Cardiac fibroblast (primary cell): ENCODE measurements around the gene ISOC2.

Experiments used
- DNase-seq, 2 donors: peaks; one replicate each; pipeline versions ENCODE4 v3.0.0 to v3.0.0-alpha.2; 2010; ENCODE audit warnings: low read depth in 2 of 2
- H3K4me3 ChIP-seq, 2 donors: replicated peaks in 1 of 2; 1 replicate in 1 of 2; 2 replicates in 1 of 2; pipeline ENCODE4 v1.5.1; 2011; ENCODE audit warnings: low read depth in 2 of 2, low read length in 2 of 2, mild to moderate bottlenecking in 2 of 2, moderate library complexity in 1 of 2
- TF ChIP-seq, protein P1 (sequence below): IDR thresholded peaks from one replicate; pipeline ENCODE4 v1.5.1; 2011; ENCODE audit warnings: low read depth, mild to moderate bottlenecking, low read length, inconsistent platforms

Gene ISOC2

DNA sequence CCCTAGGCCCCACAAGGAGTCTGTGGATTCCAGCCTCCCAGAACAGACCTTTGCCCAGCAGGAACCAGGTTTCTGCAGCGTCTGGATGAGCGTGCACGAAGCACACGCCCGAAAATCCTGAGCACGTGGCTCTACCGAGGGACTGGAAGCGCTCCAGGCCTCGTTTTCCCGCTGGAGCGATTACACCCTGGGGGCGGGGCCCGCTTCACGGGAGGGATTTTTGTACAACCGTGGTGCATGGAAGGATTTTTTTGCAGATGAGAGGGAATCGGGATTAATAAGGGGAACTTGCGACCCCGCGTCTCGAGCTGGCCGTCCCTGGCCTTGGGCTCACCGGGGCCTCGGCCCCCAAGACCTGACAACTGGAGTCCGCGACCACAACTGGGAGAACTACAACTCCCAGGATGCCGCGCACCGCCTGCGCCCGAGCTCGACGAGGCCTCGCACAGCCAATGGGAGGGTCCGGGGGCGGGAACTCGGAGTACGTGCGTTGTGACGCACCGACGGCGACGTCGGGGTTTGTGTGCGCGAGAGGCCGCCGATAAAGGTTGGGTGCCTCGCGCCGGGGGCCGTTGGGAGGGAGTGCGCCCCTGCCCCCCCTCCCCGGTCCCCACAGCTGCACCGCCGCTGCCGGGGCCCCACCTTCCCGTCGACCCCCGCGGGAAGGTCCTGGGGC lies 14.8 kb upstream of the ISOC2 start, which contains the start of gene ZNF628:
Gene ZNF628 (plus strand): TSS at position 518 of the 676 bp plus-strand sequence. CDS start 3,294 bp downstream, outside the sequence.
- H3K4me3 ChIP-seq, result peak within 1 kb of the TSS; percentile 53 to 66
- TF ChIP-seq, protein P1, sequence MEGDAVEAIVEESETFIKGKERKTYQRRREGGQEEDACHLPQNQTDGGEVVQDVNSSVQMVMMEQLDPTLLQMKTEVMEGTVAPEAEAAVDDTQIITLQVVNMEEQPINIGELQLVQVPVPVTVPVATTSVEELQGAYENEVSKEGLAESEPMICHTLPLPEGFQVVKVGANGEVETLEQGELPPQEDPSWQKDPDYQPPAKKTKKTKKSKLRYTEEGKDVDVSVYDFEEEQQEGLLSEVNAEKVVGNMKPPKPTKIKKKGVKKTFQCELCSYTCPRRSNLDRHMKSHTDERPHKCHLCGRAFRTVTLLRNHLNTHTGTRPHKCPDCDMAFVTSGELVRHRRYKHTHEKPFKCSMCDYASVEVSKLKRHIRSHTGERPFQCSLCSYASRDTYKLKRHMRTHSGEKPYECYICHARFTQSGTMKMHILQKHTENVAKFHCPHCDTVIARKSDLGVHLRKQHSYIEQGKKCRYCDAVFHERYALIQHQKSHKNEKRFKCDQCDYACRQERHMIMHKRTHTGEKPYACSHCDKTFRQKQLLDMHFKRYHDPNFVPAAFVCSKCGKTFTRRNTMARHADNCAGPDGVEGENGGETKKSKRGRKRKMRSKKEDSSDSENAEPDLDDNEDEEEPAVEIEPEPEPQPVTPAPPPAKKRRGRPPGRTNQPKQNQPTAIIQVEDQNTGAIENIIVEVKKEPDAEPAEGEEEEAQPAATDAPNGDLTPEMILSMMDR, result no peak
- DNase-seq, result peak; percentile 98

DNA sequence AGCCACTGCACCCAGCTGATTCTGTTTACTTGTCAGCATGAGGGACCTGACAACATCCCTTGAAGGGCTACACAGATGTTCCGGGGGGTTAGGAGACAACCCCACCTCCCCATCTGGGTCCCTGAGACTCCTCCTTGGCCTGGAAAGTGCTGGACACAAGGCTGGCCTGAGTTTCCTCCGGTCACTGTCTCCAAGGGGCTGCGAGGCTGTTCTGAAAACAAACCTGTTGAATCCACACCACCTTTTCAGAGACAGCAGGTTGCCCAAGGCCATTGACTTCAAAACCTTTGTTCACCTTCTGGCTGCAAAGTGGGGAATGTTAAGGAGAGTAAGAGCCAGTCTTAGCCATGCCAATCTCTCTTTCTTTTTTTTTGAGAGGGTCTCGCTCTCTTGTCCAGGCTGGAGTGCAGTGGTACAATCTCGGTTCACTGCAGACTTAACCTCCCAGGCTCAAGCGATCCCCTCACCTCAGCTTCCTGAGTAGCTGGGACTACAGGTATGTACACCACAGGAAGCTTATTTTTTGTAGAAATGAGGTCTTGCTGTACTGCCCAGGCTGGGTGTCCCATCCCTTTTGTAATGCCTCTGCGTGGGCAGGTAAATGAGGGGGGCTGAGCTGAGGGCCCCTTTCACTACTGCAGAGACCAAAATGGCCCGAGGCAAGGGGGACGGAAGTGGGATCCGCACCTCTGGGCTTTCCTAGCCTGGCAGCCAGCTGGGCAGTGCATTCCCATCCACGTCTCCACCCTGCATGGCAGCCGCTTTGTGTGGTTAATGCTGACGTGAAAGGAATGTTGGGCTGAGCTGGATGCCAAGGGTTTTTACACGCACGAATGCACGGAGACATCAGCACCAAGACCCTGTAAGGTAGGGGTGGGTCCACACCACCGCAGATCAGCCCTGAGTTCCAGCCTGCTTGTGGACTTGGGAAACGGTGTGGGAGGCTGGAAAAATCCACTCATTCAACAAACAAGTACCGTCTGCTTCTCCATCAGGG lies 13.1 kb upstream of the ISOC2 start:
- DNase-seq, result no peak
- TF ChIP-seq, protein P1, result no peak
- no peak overlapping the region for H3K4me3 ChIP-seq

DNA sequence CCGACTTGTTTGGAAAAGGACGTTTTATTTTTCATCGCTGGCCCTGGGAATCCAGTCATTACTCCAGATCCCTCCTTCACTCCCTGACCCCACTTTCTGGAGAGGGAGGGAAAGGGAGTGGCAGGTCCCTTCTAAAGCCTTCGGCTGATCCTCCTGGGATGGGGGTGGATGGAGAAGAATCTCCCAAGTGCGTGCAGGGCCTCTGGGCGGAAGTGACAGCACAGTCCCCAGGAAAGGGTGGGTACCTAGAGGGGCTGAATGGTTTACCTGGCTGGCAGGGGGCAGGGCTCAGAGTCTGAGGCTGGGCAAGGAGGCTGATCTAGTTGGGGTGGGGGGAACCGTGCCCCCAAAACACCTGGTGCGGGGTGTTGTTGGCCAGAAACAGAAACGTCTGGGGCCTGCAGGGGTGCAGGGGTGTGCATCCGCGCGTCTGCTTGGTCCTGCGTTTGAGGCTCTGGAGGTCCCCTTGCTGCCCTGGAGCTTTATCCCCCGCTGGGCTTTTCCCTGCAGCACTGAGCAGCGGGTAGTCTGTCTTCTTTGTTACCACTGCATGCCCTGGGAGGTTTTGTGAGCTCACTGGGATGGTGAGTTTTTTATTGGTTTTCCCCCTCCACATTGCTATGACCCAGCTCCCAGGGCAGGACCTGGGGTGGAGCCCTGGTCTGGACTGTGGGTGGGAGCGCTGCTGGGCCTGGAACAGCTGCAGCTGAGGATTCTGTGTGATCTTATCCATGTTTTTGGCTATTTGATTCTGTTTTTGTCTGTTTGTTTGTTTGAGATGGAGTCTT lies 12.0 kb upstream of the ISOC2 start:
- no peak for DNase-seq
- TF ChIP-seq, protein P1, result no peak
- H3K4me3 ChIP-seq, result no peak overlapping the region

DNA sequence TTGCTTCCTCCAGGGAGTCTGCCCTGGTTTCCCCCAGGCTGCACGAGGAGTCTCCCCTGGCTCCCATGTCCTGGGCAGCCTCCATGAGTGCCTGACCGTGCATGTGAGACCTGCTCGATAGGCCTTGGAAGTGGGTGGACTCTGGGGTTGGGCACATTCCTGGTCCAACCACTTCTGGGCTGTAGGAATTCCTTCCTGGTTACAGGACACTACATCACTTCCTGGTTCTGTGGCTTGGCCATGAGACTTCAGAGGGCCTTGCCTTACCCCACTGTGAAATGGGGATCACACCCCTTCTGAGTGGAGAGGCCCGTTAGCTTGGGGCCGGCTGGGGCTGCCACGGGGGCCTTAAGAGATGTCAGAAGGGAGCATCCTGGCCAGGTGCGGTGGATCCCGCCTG lies 11.0 kb upstream of the ISOC2 start:
- no peak overlapping the region for H3K4me3 ChIP-seq
- DNase-seq, result peak; percentile 41 to 71
- TF ChIP-seq, protein P1, result no peak

DNA sequence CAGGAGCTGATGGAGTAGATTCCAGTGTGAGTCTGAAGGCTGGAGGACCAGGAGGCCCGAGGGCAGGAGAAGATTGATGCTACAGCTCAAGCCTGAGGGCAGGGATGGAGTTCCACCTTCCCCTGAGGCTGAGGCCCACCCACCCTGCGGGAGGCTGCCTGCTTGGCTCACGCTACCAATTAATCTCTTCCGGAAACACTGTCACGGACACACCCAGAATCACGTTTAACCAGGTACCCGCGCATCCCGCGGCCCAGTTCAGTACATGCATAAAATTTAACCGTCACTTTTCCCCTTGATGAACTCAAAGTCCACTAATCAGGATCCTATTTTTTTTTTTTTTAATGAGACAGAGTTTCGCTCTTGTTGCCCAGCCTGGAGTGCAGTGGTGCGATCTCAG lies 9.8 kb upstream of the ISOC2 start:
- TF ChIP-seq, protein P1, result no peak
- DNase-seq, result no peak
- no peak overlapping the region for H3K4me3 ChIP-seq

DNA sequence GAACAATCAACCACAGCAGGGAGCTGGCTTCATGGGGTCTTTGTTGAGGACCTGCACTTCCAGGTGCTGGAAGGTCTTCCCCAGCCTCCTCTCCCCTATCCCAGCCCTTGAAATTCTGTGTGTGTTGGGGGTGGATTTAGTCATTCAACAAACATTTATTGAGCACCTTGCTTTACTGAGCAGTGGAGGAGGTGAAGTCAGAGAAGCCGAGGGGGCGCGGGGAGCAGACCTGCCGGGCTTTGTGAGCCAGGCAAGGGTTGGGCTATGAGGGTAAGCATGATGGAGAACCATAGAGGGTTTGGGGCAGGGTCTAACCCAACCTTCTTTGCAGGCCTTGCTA lies 6.6 kb upstream of the ISOC2 start:
- TF ChIP-seq, protein P1, result no peak
- no peak overlapping the region for H3K4me3 ChIP-seq
- DNase-seq, result no peak
